ENCODE data around the gene ADAM15. TPM values are rescaled to one million over a fixed set of nuclear protein-coding genes. Genes with fewer than 3 reads are reported as not detected.

ADAM15 gene
- polyA plus RNA-seq, 1 of the 3 experiments (the other 2 are of a cell fraction) = 60.1 TPM

DNA sequence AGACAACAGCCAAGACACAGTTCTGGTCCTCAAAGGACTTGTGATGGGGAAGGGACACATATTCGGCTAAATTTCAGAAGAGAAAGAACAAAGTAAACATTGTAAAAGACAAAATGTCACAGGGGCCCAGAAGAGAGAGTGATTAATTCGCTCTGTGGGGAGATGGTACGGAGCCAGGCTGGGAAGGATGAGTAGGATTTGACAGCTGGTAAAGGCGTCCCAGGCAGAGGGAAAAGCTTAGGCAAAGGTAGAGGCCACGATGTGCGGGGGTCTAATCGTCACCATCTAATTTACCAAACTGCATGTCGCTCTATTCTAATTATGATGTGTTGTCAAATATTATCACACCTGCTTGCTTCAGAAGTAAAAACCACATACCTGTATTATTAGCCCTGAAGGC, 59.3 kb downstream of the ADAM15 start:
- H3K79me2 ChIP-seq (ENCODE audit: insufficient read depth) = no peaks in the 10 kb centered on the region
- DNase-seq = no peak
- no peak for TF ChIP-seq RXRA (IDR thresholded peaks at IDR 0.05; ENCODE audit: borderline replicate concordance, low read depth)
- no peak for TF ChIP-seq NRF1 (IDR thresholded peaks at IDR 0.05; ENCODE audit: low read depth, low read length)
- TF ChIP-seq GATA2 (CRISPR knock-in tag; IDR thresholded peaks at IDR 0.05) = no peak
- TF ChIP-seq, protein P1, sequence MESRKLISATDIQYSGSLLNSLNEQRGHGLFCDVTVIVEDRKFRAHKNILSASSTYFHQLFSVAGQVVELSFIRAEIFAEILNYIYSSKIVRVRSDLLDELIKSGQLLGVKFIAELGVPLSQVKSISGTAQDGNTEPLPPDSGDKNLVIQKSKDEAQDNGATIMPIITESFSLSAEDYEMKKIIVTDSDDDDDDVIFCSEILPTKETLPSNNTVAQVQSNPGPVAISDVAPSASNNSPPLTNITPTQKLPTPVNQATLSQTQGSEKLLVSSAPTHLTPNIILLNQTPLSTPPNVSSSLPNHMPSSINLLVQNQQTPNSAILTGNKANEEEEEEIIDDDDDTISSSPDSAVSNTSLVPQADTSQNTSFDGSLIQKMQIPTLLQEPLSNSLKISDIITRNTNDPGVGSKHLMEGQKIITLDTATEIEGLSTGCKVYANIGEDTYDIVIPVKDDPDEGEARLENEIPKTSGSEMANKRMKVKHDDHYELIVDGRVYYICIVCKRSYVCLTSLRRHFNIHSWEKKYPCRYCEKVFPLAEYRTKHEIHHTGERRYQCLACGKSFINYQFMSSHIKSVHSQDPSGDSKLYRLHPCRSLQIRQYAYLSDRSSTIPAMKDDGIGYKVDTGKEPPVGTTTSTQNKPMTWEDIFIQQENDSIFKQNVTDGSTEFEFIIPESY (IDR thresholded peaks at IDR 0.05; ENCODE audit: borderline replicate concordance, low read depth) = no peak
- POLR2A ChIA-PET = no interaction called here
- no peak overlapping the region for H3K27ac ChIP-seq (ENCODE audit: low read depth in 2 of 2, low read length in 1 of 2)
- 84% methylated on average over 8 of the region's 8 CpGs for WGBS (ENCODE audit: low lambda C conversion rate)
- no peaks in the 10 kb centered on the region; the same call in 1 of the 2 replicates for H3K27me3 ChIP-seq (ENCODE audit: insufficient read depth)
- H3K36me3 ChIP-seq (replicated peaks in 1 of 2; ENCODE audit: control insufficient read depth in 1 of 2, insufficient read depth in 2 of 2, low read length in 1 of 2) = no peaks in the 10 kb centered on the region
- no peaks in the 10 kb centered on the region for H3K4me1 ChIP-seq (ENCODE audit: control insufficient read depth in 1 of 2, insufficient read depth in 2 of 2, low read depth in 1 of 2, low read length in 1 of 2)
- no peak overlapping the region for H2AFZ ChIP-seq (ENCODE audit: low read depth)
- H3K4me3 ChIP-seq (ENCODE audit: low read depth in 2 of 2, low read length in 1 of 2) = no peak overlapping the region
- CTCF ChIA-PET = interaction anchor here (1.0 to 7.0 kb wide), 2 partner anchors 19 to 84 kb away, joined by 4 to 30 read pairs; no protein-coding TSS in a partner anchor
- H3K4me2 ChIP-seq = no peak overlapping the region
- H3K9me3 ChIP-seq = no peaks in the 10 kb centered on the region
- no peak overlapping the region for H3K9ac ChIP-seq
- H4K20me1 ChIP-seq (ENCODE audit: insufficient read depth) = no peaks in the 10 kb centered on the region
- H3F3A ChIP-seq (replicated peaks; ENCODE audit: insufficient read depth) = no peaks in the 10 kb centered on the region
- no peaks in the 10 kb centered on the region for H3K9me2 ChIP-seq

DNA sequence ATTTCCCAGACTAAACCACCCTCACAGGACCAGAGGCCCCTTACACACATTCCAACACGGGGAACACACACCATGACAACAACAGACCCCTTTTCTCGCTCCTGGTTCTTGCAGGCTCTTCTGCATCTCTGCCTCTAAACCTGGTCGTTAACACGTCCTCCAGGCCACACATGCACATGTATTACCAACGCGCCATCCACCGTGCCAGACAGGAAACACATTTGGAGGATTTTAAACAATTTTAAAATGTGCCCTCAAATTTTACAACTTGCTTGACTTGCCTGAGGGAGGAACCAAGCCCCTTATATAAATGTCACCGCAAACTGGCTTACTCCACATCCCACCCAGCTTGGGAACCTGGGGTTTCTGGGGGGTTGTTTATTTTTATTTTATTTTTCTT, 59.7 kb downstream of the ADAM15 start:
- no peaks in the 10 kb centered on the region for H3K4me1 ChIP-seq (ENCODE audit: control insufficient read depth in 1 of 2, insufficient read depth in 2 of 2, low read depth in 1 of 2, low read length in 1 of 2)
- no peaks in the 10 kb centered on the region; the same call in 1 of the 2 replicates for H3K27me3 ChIP-seq (ENCODE audit: insufficient read depth)
- H3K9me3 ChIP-seq = no peaks in the 10 kb centered on the region
- H4K20me1 ChIP-seq (ENCODE audit: insufficient read depth) = no peaks in the 10 kb centered on the region
- no peaks in the 10 kb centered on the region for H3K79me2 ChIP-seq (ENCODE audit: insufficient read depth)
- no peak for DNase-seq
- 68% methylated on average over 8 of the region's 8 CpGs for WGBS (ENCODE audit: low lambda C conversion rate)
- no peak overlapping the region for H3K9ac ChIP-seq
- no peak overlapping the region for H2AFZ ChIP-seq (ENCODE audit: low read depth)
- H3K4me2 ChIP-seq = no peak overlapping the region
- no peaks in the 10 kb centered on the region for H3F3A ChIP-seq (replicated peaks; ENCODE audit: insufficient read depth)
- no peak overlapping the region for H3K27ac ChIP-seq (ENCODE audit: low read depth in 2 of 2, low read length in 1 of 2)
- no peak overlapping the region for H3K4me3 ChIP-seq (ENCODE audit: low read depth in 2 of 2, low read length in 1 of 2)
- H3K36me3 ChIP-seq (replicated peaks in 1 of 2; ENCODE audit: control insufficient read depth in 1 of 2, insufficient read depth in 2 of 2, low read length in 1 of 2) = no peaks in the 10 kb centered on the region
- H3K9me2 ChIP-seq = no peaks in the 10 kb centered on the region
- ChIA-PET CTCF (interaction anchor here (1.0 to 7.0 kb wide), 3 partner anchors 19 to 83 kb away, joined by 4 to 30 read pairs (median 4); no protein-coding TSS in a partner anchor), POLR2A (no interaction called here)
- TF ChIP-seq GATA2 (CRISPR knock-in tag; IDR thresholded peaks at IDR 0.05) = no peak
- no peak for TF ChIP-seq RFX5 (IDR thresholded peaks at IDR 0.05; ENCODE audit: low read length)
- TF ChIP-seq NRF1 (IDR thresholded peaks at IDR 0.05; ENCODE audit: low read depth, low read length) = no peak
- TF ChIP-seq, protein P1 (IDR thresholded peaks at IDR 0.05; ENCODE audit: borderline replicate concordance, low read depth) = no peak
- TF ChIP-seq TAF1 (IDR thresholded peaks at IDR 0.05; ENCODE audit: borderline replicate concordance, low read depth, low read length) = no peak
- no peak for TF ChIP-seq RXRA (IDR thresholded peaks at IDR 0.05; ENCODE audit: borderline replicate concordance, low read depth)
- TF ChIP-seq ELF1 (IDR thresholded peaks at IDR 0.05) = no peak
- TF ChIP-seq MEF2A (IDR thresholded peaks at IDR 0.05; ENCODE audit: borderline replicate concordance, low read depth) = no peak
- TF ChIP-seq, protein P2, sequence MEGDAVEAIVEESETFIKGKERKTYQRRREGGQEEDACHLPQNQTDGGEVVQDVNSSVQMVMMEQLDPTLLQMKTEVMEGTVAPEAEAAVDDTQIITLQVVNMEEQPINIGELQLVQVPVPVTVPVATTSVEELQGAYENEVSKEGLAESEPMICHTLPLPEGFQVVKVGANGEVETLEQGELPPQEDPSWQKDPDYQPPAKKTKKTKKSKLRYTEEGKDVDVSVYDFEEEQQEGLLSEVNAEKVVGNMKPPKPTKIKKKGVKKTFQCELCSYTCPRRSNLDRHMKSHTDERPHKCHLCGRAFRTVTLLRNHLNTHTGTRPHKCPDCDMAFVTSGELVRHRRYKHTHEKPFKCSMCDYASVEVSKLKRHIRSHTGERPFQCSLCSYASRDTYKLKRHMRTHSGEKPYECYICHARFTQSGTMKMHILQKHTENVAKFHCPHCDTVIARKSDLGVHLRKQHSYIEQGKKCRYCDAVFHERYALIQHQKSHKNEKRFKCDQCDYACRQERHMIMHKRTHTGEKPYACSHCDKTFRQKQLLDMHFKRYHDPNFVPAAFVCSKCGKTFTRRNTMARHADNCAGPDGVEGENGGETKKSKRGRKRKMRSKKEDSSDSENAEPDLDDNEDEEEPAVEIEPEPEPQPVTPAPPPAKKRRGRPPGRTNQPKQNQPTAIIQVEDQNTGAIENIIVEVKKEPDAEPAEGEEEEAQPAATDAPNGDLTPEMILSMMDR (IDR thresholded peaks at IDR 0.05) = no peak
- TF ChIP-seq, protein P3, sequence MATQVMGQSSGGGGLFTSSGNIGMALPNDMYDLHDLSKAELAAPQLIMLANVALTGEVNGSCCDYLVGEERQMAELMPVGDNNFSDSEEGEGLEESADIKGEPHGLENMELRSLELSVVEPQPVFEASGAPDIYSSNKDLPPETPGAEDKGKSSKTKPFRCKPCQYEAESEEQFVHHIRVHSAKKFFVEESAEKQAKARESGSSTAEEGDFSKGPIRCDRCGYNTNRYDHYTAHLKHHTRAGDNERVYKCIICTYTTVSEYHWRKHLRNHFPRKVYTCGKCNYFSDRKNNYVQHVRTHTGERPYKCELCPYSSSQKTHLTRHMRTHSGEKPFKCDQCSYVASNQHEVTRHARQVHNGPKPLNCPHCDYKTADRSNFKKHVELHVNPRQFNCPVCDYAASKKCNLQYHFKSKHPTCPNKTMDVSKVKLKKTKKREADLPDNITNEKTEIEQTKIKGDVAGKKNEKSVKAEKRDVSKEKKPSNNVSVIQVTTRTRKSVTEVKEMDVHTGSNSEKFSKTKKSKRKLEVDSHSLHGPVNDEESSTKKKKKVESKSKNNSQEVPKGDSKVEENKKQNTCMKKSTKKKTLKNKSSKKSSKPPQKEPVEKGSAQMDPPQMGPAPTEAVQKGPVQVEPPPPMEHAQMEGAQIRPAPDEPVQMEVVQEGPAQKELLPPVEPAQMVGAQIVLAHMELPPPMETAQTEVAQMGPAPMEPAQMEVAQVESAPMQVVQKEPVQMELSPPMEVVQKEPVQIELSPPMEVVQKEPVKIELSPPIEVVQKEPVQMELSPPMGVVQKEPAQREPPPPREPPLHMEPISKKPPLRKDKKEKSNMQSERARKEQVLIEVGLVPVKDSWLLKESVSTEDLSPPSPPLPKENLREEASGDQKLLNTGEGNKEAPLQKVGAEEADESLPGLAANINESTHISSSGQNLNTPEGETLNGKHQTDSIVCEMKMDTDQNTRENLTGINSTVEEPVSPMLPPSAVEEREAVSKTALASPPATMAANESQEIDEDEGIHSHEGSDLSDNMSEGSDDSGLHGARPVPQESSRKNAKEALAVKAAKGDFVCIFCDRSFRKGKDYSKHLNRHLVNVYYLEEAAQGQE (IDR thresholded peaks at IDR 0.05; ENCODE audit: low read depth, low read length) = no peak
- no peak for TF ChIP-seq MXI1 (IDR thresholded peaks at IDR 0.05; ENCODE audit: low read depth, low read length)
- no peak for TF ChIP-seq RAD21 (IDR thresholded peaks at IDR 0.05; ENCODE audit: low read length)
- no peak for TF ChIP-seq TEAD4 (IDR thresholded peaks at IDR 0.05; ENCODE audit: borderline replicate concordance, insufficient read depth)
- TF ChIP-seq FOSL2 (IDR thresholded peaks at IDR 0.05; ENCODE audit: borderline replicate concordance, low read depth) = no peak
- no peak for TF ChIP-seq TCF12 (IDR thresholded peaks at IDR 0.05)
- TF ChIP-seq SMC3 (IDR thresholded peaks at IDR 0.05; ENCODE audit: low read depth, low read length) = no peak

Data from SK-N-SH (cell line).